Endothelial cell (in vitro differentiated cells): ENCODE measurements around the gene FGA. TPM values are rescaled to one million over a fixed set of nuclear protein-coding genes. Genes with fewer than 3 reads are reported as not detected.

Source experiments
- DNase-seq: peaks from one replicate; pipeline ENCODE4 v3.0.0; 2021; ENCODE audit warnings: low spot score
- H3K27ac Mint-ChIP-seq: one replicate; pipeline ENCODE4 v1.8.0; 2021; ENCODE audit warnings: mixed read lengths, inconsistent platforms; ENCODE audit not compliant: unreplicated experiment
- H3K27me3 Mint-ChIP-seq: one replicate; pipeline ENCODE4 v1.8.0; 2021; ENCODE audit warnings: mild to moderate bottlenecking, moderate library complexity, mixed read lengths, inconsistent platforms; ENCODE audit not compliant: unreplicated experiment
- H3K36me3 Mint-ChIP-seq: one replicate; pipeline ENCODE4 v1.8.0; 2021; ENCODE audit warnings: mild to moderate bottlenecking, low read depth, mixed read lengths, inconsistent platforms; ENCODE audit not compliant: unreplicated experiment
- H3K4me1 Mint-ChIP-seq: one replicate; pipeline ENCODE4 v1.8.0; 2021; ENCODE audit warnings: mild to moderate bottlenecking, mixed read lengths, inconsistent platforms; ENCODE audit not compliant: unreplicated experiment
- H3K4me3 Mint-ChIP-seq: one replicate; pipeline ENCODE4 v1.8.0; 2021; ENCODE audit warnings: mild to moderate bottlenecking, mixed read lengths, inconsistent platforms; ENCODE audit not compliant: unreplicated experiment
- H3K9me3 Mint-ChIP-seq: one replicate; pipeline ENCODE4 v1.8.0; 2021; ENCODE audit warnings: mixed read lengths, inconsistent platforms; ENCODE audit not compliant: unreplicated experiment
- CTCF ChIP-seq: fragments of 200-600 bp; sonication (generic); IDR thresholded peaks from one replicate; pipeline ENCODE4 v1.5.0; 2021; ENCODE audit warnings: antibody characterized with exemption; ENCODE audit not compliant: unreplicated experiment
- total RNA-seq: library from RNA; stranded (reverse); fragmentation: NEBNext Ultra II Directional; extraction: Animal tissue kit (Norgen Biotek cat#: 25700); gene quantifications from one replicate; pipeline ENCODE4 v1.2.1, GENCODE V29; 2021; ENCODE audit not compliant: unreplicated experiment

The FGA gene
- total RNA-seq, 1 donor from 2014 or later, result not detected

GRCh38 chr4:154585369-154586018, 5.0 kb downstream of the FGA start:
- no peaks in the 10 kb centered on the region for H3K36me3 Mint-ChIP-seq
- H3K27me3 Mint-ChIP-seq, result no peaks in the 10 kb centered on the region
- TF ChIP-seq CTCF, result no peak
- no peak overlapping the region for H3K4me3 Mint-ChIP-seq
- DNase-seq, result no peak
- no peaks in the 10 kb centered on the region for H3K9me3 Mint-ChIP-seq
- no peaks in the 10 kb centered on the region for H3K4me1 Mint-ChIP-seq
- no peak overlapping the region for H3K27ac Mint-ChIP-seq

GRCh38 chr4:154584259-154584658, 6.3 kb downstream of the FGA start:
- no peaks in the 10 kb centered on the region for H3K4me1 Mint-ChIP-seq
- H3K36me3 Mint-ChIP-seq, result no peaks in the 10 kb centered on the region
- H3K4me3 Mint-ChIP-seq, result no peak overlapping the region

GRCh38 chr4:154583677-154584076, 6.9 kb downstream of the FGA start:
- H3K27me3 Mint-ChIP-seq, result no peaks in the 10 kb centered on the region
- no peaks in the 10 kb centered on the region for H3K9me3 Mint-ChIP-seq
- H3K27ac Mint-ChIP-seq, result no peak overlapping the region
- H3K36me3 Mint-ChIP-seq, result no peaks in the 10 kb centered on the region
- H3K4me3 Mint-ChIP-seq, result no peak overlapping the region
- no peaks in the 10 kb centered on the region for H3K4me1 Mint-ChIP-seq
- TF ChIP-seq CTCF, result no peak
- DNase-seq, result no peak

More at GRCh38 chr4:154584259-154584658, 6.3 kb downstream of the FGA start:
- Mint-ChIP-seq H3K27me3 (no peaks in the 10 kb centered on the region), H3K9me3 (no peaks in the 10 kb centered on the region), H3K27ac (no peak overlapping the region)
- no peak for DNase-seq
- no peak for TF ChIP-seq CTCF

GRCh38 chr4:154583230-154583629, 7.3 kb downstream of the FGA start:
- Mint-ChIP-seq H3K4me1 (no peaks in the 10 kb centered on the region), H3K27ac (no peak overlapping the region), H3K4me3 (no peak overlapping the region), H3K36me3 (no peaks in the 10 kb centered on the region), H3K9me3 (no peaks in the 10 kb centered on the region), H3K27me3 (no peaks in the 10 kb centered on the region)
- no peak for TF ChIP-seq CTCF
- no peak for DNase-seq

- H3K27ac Mint-ChIP-seq, result no peak overlapping the region
- no peak for TF ChIP-seq CTCF
- no peaks in the 10 kb centered on the region for H3K27me3 Mint-ChIP-seq
- no peaks in the 10 kb centered on the region for H3K9me3 Mint-ChIP-seq
- no peaks in the 10 kb centered on the region for H3K36me3 Mint-ChIP-seq
- DNase-seq, result no peak
- no peaks in the 10 kb centered on the region for H3K4me1 Mint-ChIP-seq
- H3K4me3 Mint-ChIP-seq, result no peak overlapping the region
Measured at GRCh38 chr4:154582723-154583122, 7.8 kb downstream of the FGA start.
